Memory B cell (primary cell): ENCODE results near the gene CACNA1C.

ENCODE experiments used
- ATAC-seq: fragments of 150-1000 bp; cut with Tn5 transposase; 2 replicates; pipeline ENCODE4 v1.10.0; 2021; ENCODE audit warnings: low read depth, mild to moderate bottlenecking, moderate library complexity
- DNase-seq, 2 donors: peaks; one replicate each; pipeline ENCODE4 v3.0.0; 2022; ENCODE audit warnings: low spot score in 2 of 2
- H3K27ac Mint-ChIP-seq: one replicate; pipeline ENCODE4 v1.8.0; 2022; ENCODE audit warnings: mild to moderate bottlenecking, moderate library complexity, mixed read lengths
- H3K27me3 Mint-ChIP-seq: one replicate; pipeline ENCODE4 v1.8.0; 2022; ENCODE audit warnings: mixed read lengths
- H3K36me3 Mint-ChIP-seq: one replicate; pipeline ENCODE4 v1.8.0; 2022; ENCODE audit warnings: mild to moderate bottlenecking, mixed read lengths
- H3K4me1 Mint-ChIP-seq: one replicate; pipeline ENCODE4 v1.8.0; 2022; ENCODE audit warnings: mixed read lengths
- H3K4me3 Mint-ChIP-seq: one replicate; pipeline ENCODE4 v1.8.0; 2022; ENCODE audit warnings: mild to moderate bottlenecking, moderate library complexity, mixed read lengths
- H3K9me3 Mint-ChIP-seq: one replicate; pipeline ENCODE4 v1.8.0; 2022; ENCODE audit warnings: mixed read lengths

Gene CACNA1C

DNA sequence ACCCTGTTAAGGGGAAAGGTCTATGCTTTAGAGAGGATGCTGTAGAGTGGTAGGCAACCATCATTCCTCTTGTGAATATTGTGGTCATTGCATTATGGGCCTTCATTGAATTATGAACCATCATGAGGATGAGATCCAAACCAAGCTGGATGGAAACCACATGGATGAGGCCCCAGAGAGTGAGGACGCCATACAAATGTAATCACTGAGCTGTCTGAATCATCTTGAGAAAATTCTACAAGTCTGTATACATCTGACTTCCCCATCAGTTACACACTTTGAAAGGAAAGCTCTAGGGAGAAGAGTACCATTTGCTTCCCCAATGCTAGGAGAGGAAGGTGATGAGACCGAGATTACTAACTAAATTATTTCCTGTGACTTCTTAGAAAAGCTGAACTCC is 172.9 kb downstream of the CACNA1C start:
- H3K27me3 Mint-ChIP-seq, result peaks cover 7% of the 10 kb centered on the region
- peaks cover 4% of the 10 kb centered on the region for H3K9me3 Mint-ChIP-seq
- ATAC-seq, result no peak
- H3K27ac Mint-ChIP-seq, result no peak overlapping the region
- no peak overlapping the region for H3K4me3 Mint-ChIP-seq
- no peak for DNase-seq
- peaks cover 3% of the 10 kb centered on the region for H3K36me3 Mint-ChIP-seq
- peaks cover 4% of the 10 kb centered on the region for H3K4me1 Mint-ChIP-seq

- peaks cover 4% of the 10 kb centered on the region for H3K9me3 Mint-ChIP-seq
- H3K27ac Mint-ChIP-seq, result no peak overlapping the region
- DNase-seq (no peak), ATAC-seq (no peak)
- peaks cover 4% of the 10 kb centered on the region for H3K4me1 Mint-ChIP-seq
- H3K36me3 Mint-ChIP-seq, result peaks cover 3% of the 10 kb centered on the region
- H3K4me3 Mint-ChIP-seq, result no peak overlapping the region
- H3K27me3 Mint-ChIP-seq, result peaks cover 7% of the 10 kb centered on the region
Measured at GRCh38 chr12:2226641-2227040, 173.9 kb downstream of the CACNA1C start.

DNA sequence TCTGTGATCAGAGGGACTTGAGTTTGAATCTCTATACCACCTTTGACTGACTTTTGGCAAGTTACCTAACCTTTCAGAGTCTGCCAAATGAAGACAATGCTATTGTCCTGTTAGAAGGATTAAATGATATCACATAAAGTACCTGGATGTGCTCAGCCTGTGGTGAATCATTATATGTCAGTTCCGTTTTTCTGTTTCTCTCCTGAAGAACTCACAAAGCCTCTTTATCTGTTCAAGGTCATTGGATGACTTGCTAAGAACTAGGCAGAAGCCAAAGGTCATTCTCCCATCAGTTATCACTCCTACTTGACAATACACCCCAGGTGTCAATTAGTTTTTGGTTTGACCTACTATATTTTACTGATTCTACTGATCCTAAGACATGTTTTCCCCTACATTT is 174.6 kb downstream of the CACNA1C start:
- H3K4me3 Mint-ChIP-seq, result no peak overlapping the region
- H3K27ac Mint-ChIP-seq, result no peak overlapping the region
- H3K4me1 Mint-ChIP-seq, result peaks cover 4% of the 10 kb centered on the region
- H3K36me3 Mint-ChIP-seq, result peaks cover 3% of the 10 kb centered on the region
- DNase-seq (no peak), ATAC-seq (no peak)
- H3K9me3 Mint-ChIP-seq, result peaks cover 3% of the 10 kb centered on the region
- peaks cover 7% of the 10 kb centered on the region for H3K27me3 Mint-ChIP-seq

DNA sequence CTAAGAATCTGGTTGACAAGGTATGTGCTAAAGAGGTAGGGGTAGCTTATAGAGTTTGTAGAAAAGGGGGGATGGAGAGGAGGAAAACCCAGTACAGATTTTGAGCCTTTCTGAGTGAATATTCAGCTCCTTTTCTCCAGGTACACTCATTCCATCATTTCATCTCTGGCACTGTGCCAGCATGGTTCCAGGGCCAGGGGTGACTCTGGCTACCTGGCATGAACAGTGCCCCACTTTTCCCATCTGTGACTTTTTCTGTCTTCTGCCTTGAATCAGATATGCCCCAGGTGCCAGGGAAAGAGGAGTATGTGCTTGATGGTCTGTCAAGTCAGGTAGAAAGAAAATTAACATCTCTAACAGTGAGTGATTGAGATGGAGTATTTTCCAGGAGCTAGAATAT is 175.7 kb downstream of the CACNA1C start:
- Mint-ChIP-seq H3K36me3 (peaks cover 3% of the 10 kb centered on the region), H3K4me1 (peaks cover 4% of the 10 kb centered on the region), H3K27me3 (peaks cover 9% of the 10 kb centered on the region), H3K4me3 (no peak overlapping the region), H3K9me3 (peaks cover 3% of the 10 kb centered on the region), H3K27ac (no peak overlapping the region)
- DNase-seq (no peak), ATAC-seq (no peak)

- Mint-ChIP-seq H3K27ac (no peak overlapping the region), H3K4me3 (peak overlapping the region; percentile 46), H3K36me3 (peaks cover 3% of the 10 kb centered on the region), H3K4me1 (peaks cover 4% of the 10 kb centered on the region), H3K9me3 (peaks cover 3% of the 10 kb centered on the region), H3K27me3 (peaks cover 9% of the 10 kb centered on the region)
- no peak for DNase-seq
- no peak for ATAC-seq
Measured at GRCh38 chr12:2229661-2230539, 177.1 kb downstream of the CACNA1C start.

DNA sequence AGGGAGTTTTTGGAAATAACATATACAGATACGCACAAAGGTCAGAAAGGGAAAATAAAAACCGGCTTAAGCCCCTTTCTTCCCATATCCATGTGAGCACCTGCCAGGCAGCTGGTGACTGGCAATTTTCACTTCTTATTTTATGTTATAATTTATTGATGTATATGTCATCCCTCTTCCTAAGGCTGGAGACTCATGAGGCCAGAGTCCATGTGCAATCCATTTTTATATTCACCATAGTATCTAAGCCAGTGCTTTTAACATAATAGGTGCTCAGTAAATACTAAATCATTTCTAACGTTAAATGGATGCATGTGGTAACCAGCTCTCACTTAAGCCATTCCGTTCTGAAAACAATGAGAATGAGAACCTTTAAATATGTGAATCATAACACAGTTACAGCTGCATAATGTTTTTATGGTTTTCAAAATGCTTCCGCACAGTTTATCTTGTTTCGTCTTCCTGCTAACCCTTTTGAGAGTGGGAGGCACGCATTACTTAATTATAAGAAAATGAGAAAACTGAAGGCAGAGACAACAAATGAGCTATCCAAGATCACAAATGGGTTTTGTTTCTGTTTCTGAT is 178.3 kb downstream of the CACNA1C start:
- DNase-seq (no peak), ATAC-seq (no peak)
- H3K27me3 Mint-ChIP-seq, result peaks cover 11% of the 10 kb centered on the region
- peaks cover 3% of the 10 kb centered on the region for H3K36me3 Mint-ChIP-seq
- H3K9me3 Mint-ChIP-seq, result peaks cover 3% of the 10 kb centered on the region
- H3K4me1 Mint-ChIP-seq, result peaks cover 4% of the 10 kb centered on the region
- H3K4me3 Mint-ChIP-seq, result no peak overlapping the region
- no peak overlapping the region for H3K27ac Mint-ChIP-seq

DNA sequence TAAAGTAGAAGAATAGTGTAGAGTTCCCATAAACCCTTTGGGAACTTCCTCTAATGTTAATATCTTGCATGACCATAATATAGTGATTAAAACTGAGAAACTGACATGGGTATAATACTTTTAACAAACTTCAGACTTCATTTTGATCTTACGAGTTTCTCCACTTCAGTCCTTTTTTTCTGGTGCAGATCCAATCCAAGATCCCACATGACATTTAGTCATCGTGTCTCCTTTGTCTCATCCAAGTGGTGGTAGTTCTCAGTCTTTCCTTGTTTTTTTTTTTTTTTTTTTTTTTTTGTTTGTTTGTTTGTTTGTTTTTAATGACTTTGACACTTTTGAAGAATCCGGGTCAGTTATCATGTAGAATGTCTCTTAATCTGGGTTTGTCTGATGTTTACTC is 179.2 kb downstream of the CACNA1C start:
- H3K4me1 Mint-ChIP-seq, result peaks cover 4% of the 10 kb centered on the region
- DNase-seq, result no peak
- no peak overlapping the region for H3K27ac Mint-ChIP-seq
- no peak for ATAC-seq
- peaks cover 11% of the 10 kb centered on the region for H3K27me3 Mint-ChIP-seq
- no peak overlapping the region for H3K4me3 Mint-ChIP-seq
- peaks cover 3% of the 10 kb centered on the region for H3K36me3 Mint-ChIP-seq
- H3K9me3 Mint-ChIP-seq, result peaks cover 3% of the 10 kb centered on the region

- no peak for DNase-seq
- Mint-ChIP-seq H3K4me3 (no peak overlapping the region), H3K9me3 (peaks cover 3% of the 10 kb centered on the region), H3K27me3 (peaks cover 11% of the 10 kb centered on the region), H3K27ac (no peak overlapping the region), H3K4me1 (peaks cover 7% of the 10 kb centered on the region), H3K36me3 (peaks cover 3% of the 10 kb centered on the region)
- no peak for ATAC-seq
Measured at GRCh38 chr12:2233034-2233433, 180.2 kb downstream of the CACNA1C start.

DNA sequence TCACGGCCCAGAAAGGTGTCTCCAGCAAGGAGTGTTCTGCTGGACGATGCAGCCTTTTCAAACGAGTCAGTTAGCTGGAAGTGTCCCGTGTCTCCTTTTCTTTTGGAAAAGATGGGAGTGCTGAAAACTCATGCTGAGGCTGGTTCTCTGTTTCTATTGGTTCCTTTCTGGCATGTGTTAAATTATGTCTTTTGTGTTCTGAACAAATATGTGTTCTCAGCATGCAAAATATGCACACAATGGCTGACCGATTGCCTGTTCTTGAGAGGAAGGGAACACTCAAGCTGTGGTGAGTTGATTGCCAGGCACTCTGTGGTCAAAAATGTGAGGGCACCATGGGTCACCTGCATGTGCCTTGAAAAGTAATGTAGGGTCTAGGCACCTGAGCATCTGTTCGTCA is 181.3 kb downstream of the CACNA1C start:
- peaks cover 7% of the 10 kb centered on the region for H3K4me1 Mint-ChIP-seq
- H3K27ac Mint-ChIP-seq, result no peak overlapping the region
- ATAC-seq (no peak), DNase-seq (no peak)
- H3K27me3 Mint-ChIP-seq, result peaks cover 8% of the 10 kb centered on the region
- peaks cover 3% of the 10 kb centered on the region for H3K36me3 Mint-ChIP-seq
- H3K4me3 Mint-ChIP-seq, result no peak overlapping the region
- H3K9me3 Mint-ChIP-seq, result peaks cover 3% of the 10 kb centered on the region

DNA sequence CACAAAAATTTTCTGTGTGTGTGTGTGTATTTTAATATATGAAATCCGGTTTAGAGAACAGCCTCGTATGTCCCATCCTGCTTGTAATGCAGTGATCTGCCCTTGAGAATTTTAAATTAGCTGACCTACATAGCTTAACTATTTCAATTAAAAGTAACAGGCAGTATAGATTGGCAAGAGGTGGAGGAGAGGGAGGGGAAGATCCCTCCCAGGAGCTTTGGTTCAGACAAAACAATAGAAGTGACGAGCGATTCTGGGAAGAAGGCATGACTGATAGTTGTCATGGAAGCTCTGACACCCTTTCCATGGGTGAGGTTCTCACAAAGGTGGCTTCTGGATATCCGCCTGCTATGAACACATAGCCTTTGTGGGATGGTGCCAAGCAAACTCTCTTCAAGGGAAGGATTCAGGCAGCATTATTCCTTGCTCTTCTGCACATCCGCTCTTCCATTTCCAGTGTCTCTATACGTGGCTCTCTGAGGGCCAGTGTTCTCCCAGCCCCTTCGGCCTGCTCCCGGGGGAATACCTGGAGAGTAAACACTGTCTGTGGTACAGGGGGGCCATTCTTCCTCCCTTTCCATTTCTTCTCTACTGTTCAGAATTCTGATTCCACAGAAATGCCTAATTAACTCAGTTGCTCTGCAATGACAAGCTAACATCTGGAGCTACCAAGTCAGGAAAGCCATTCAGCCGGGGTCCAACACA is 182.0 kb downstream of the CACNA1C start:
- H3K36me3 Mint-ChIP-seq, result no peaks in the 10 kb centered on the region
- DNase-seq (no peak), ATAC-seq (no peak)
- H3K4me3 Mint-ChIP-seq, result no peak overlapping the region
- no peak overlapping the region for H3K27ac Mint-ChIP-seq
- peaks cover 3% of the 10 kb centered on the region for H3K4me1 Mint-ChIP-seq
- no peaks in the 10 kb centered on the region for H3K9me3 Mint-ChIP-seq
- peaks cover 3% of the 10 kb centered on the region for H3K27me3 Mint-ChIP-seq

GRCh38 chr12:2236506-2237294 is 183.9 kb downstream of the CACNA1C start:
- H3K27me3 Mint-ChIP-seq, result peaks cover 3% of the 10 kb centered on the region
- ATAC-seq (no peak), DNase-seq (no peak)
- peaks cover 3% of the 10 kb centered on the region for H3K4me1 Mint-ChIP-seq
- no peak overlapping the region for H3K4me3 Mint-ChIP-seq
- H3K9me3 Mint-ChIP-seq, result no peaks in the 10 kb centered on the region
- no peak overlapping the region for H3K27ac Mint-ChIP-seq
- no peaks in the 10 kb centered on the region for H3K36me3 Mint-ChIP-seq

DNA sequence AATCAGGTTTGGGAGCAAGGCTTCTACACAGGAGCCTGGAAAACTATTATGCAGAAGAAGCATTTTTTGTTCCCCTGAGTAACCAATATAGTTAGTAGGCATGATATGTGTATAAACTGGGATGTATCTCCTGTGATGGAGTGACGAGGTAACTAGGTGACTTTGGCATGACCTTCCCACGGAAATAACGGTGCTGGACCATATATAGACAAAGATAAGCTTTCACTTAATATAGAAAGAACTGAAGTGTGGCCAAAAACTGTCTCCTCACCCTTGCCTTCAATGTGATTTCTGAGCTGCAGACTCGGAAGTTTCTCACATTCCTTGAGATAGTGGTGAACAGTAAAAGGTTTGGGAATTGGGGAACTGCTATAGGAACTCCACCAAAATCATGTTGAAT is 185.3 kb downstream of the CACNA1C start:
- Mint-ChIP-seq H3K9me3 (no peaks in the 10 kb centered on the region), H3K4me3 (no peak overlapping the region), H3K36me3 (no peaks in the 10 kb centered on the region), H3K27me3 (peaks cover 3% of the 10 kb centered on the region), H3K27ac (no peak overlapping the region), H3K4me1 (peaks cover 6% of the 10 kb centered on the region)
- ATAC-seq, result no peak
- DNase-seq, result no peak

GRCh38 chr12:2239381-2239871 is 186.6 kb downstream of the CACNA1C start:
- Mint-ChIP-seq H3K36me3 (no peaks in the 10 kb centered on the region), H3K27ac (no peak overlapping the region), H3K4me3 (no peak overlapping the region), H3K27me3 (peaks cover 3% of the 10 kb centered on the region), H3K9me3 (no peaks in the 10 kb centered on the region), H3K4me1 (peaks cover 8% of the 10 kb centered on the region)
- ATAC-seq (no peak), DNase-seq (no peak)
